GM19099 (cell line): ENCODE data around the gene ASZ1.

Experiments
- POLR2A ChIP-seq: IDR thresholded peaks from 3 replicates; pipeline ENCODE4 v1.6.1; 2011; ENCODE audit warnings: low read depth; ENCODE audit not compliant: insufficient read length; ENCODE audit errors: extremely low read depth

Gene ASZ1

GRCh38 chr7:117427258-117427701 lies at the start of gene ASZ1:
Gene ASZ1 (minus strand): TSS chr7:117427493. CDS start chr7:117427460, 33 bp downstream.
- TF ChIP-seq POLR2A = no peak

DNA sequence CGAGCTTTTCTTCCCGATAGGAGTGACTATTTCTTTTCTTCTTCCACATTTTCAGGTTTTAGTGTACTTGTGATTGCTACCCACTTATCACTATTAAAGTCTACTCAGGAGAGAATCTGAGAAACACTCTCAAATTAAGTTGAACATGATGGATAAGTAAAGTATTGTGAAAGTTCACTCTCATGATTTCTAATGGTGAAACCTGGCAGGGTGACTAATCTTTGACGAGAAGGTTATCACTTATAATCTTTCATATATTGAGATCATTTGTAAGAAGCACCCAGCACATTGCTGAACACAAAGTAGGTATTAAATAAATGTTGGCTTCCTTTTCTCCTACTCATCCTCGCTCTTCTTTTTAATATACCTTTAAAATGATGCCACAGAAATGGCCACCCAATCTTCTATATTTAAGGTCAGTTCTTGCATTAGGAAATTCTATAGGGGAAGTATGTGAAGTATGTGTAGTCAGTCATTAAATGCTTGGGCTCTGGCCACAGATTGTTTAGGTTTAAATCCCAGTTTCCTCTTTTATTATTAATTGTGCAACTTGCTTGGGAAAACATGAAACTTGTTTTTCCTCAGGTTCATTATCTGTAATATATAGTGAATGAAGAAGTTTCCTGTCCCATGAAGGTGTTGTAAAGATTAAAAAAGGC lies 49.4 kb upstream of the ASZ1 start:
- no peak for TF ChIP-seq POLR2A

DNA sequence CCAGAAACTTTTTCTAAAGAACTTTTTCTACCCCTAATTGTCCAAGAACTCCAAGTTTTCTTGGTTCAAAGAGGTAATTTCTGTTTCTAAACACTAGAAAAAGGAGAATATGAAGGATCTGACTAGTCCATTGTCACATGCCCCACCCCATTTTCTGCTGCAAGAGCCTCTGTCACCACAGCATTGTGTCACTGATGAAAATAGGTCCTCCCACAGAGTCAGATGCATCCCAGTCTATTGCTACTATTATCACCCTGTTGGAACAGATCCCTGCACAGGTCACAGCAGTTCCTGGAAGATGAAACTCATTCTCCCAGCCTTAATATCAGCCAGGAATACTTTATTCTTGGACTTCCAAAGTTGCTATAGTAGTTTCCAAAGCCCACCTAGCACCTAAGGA lies 45.0 kb upstream of the ASZ1 start:
- no peak for TF ChIP-seq POLR2A

DNA sequence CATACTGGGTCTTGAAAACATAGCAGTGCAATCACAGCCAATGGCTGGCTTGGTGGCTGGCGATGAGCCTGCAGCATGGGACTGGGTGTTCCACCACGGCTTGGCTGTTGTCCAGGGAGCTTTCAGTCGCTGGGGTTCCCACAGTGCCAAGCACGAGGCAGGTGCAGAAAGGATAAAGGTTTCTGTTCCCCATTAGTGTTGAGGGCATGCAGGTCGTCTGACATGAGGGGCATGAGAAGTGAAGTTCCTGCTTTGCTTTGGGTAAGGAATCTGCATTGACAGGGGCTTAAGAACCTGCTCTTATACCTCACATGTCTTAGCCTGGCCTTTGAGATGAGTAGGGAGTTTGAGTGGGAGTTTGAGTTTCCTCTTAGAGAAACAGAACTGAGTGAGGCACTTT lies 43.5 kb upstream of the ASZ1 start:
- no peak for TF ChIP-seq POLR2A

DNA sequence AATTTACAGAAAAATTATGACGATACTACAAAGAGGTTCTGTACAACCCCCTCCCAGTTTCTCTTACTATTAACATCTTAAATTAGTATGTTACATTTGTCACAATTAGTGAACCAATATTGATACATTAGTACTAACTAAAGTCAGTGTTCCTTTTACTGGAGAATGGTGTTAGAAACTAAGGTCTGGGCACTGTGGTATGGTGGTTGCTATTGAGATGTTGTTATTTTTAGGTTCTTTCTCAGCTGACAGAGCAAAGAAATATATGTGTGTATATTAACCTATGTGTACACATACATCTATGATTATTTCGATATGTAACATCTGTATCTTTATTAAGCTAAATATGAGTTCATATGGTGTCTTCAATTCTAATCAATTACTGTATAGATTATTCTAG lies 40.9 kb upstream of the ASZ1 start:
- no peak for TF ChIP-seq POLR2A

DNA sequence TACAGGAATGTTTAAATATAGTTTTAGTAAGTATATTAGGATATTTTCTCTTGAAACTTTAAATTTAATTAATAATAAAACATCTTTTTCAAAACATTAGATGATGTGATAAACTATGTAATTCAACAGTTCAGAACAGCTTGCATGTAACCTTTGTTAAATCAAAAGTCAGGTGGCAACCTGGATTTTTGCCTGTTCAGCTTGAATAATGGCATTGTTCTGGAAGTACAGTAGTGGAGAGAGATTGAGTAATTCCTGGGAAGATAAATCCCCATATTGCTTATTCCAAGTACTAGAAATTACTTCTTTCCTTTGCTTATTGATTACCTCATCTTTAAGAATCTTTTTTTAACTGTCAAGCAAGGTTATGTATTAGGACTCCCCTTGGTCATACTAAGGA lies 32.4 kb upstream of the ASZ1 start:
- no peak for TF ChIP-seq POLR2A

- TF ChIP-seq POLR2A = no peak
These were observed 31.8 kb upstream of the ASZ1 start for GRCh38 chr7:117458977-117459583.

DNA sequence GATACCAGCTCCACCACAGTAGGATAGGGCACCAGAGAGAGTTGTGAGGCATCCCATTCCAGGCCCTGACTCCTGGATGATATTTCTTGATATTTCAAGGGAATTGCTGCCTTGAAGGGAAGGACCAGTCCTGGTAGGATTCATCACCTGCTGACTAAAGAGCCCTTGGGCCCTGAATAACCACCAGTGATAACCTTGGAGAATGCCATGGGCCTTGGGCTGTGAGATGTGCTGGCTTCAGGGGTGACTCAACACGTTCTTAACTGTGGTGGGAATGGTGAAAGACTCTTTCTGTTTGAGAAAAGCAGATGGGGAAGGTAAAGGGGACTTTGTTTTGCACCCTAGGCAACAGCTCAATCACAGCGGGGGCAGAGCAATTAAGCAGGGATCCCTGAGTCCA lies 21.4 kb upstream of the ASZ1 start:
- no peak for TF ChIP-seq POLR2A

DNA sequence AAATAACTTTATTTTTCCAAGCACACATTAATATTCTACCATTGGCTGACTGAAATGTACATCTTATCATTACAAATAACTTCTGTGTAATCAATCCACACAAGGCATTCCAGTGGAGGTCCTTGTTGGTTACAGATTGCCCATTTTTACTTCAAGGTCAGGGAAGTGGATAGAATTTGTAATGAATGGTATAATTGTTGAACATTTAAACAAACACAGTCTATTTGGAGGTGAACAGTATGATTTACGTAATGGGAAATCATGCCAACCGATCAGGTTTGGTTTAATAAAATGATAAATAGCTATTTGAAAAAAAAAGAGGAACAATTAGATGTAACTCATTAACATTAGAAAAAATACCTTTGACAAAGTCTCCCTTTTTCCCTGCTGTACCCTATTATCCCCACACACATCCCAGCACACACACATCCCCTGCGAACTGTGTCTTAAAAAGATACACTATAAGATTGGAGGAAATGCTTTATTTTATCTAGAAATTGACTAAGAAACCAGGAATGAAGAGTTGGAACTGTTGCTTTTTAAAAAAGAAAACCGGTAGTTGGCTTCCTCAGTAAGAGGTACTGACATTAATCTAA lies 19.0 kb upstream of the ASZ1 start:
- no peak for TF ChIP-seq POLR2A

- no peak for TF ChIP-seq POLR2A
These were observed 17.9 kb upstream of the ASZ1 start for GRCh38 chr7:117445206-117445605.

- no peak for TF ChIP-seq POLR2A
These were observed 17.4 kb upstream of the ASZ1 start for GRCh38 chr7:117444646-117445045.

DNA sequence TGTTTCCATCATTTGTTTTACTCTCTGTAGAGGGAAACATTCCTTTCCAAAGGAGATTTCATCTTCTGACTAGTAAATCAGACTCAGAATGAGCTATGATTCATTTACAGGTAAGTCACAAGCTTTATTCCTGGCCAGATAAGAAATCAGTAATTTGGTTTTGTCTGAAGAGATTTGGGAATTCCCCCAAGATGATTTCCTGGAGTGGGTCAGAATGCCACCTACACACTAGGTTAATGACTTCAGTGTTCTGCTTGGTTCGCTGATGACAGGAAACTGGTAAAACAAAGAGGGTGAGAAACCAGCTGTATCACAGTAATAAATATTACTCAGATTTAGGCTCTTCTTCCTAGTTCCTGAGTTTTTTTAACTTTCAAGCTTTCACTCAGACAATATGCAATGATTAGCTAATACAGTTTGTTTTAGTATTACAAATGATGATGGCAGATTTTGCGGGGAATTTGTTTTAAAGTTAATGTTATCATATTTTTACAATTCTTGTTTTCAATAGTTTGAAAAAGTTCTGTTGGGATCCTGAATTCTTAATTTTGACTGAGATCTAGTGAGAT lies 8.3 kb upstream of the ASZ1 start:
- no peak for TF ChIP-seq POLR2A

DNA sequence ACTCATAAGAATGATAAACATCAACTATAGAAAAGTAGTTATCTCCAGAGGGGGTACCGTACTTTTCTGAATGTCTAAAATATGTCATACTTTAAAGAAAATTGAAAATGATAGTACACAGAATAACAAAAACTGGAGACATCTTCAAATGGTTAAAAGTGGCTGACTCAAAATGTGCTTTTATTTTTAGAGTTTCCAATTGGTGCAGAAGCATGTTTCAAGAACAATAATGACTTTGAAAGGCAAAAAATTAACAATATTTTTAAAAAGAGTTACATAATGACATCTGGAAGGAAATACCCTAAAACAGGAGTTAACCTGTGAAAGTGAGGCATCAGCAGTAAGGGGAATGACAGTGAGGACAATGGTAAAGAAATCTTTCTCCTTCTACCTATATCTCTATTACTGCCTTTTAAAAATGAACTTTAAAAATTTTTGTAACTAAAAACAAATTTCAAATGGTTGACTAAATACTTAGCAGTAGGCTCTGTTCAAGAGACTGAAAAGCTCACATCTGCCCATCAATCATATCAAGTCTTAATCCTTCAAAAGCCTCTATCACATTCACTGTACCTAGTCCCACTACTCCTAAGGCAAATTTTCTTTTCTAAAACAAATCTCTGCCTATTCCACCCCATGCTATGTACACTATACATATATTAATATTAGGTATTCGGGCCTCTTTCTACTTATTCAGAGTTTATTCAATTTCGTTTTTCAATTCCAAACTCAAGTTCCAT lies 3.0 kb downstream of the ASZ1 start:
- TF ChIP-seq POLR2A = no peak

GRCh38 chr7:117412946-117413559 lies 14.2 kb downstream of the ASZ1 start:
- TF ChIP-seq POLR2A = no peak

DNA sequence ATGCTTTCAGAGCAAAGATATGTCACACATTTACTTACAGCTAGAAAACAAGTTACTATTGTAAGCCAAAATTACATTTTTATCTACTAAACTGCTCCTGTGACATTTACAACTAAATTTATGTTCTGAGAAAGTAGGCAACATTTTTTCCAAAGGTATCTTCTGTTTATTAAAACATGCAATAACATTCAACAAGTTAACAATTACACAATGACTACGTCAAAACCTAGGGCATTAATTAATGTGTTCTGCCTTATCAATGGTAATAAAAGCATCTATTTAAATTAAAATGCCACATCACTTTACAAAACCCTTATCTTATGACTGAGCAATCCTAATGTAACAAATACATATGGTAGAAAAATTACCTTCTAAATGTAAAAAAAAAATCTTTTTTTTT lies 14.9 kb downstream of the ASZ1 start:
- no peak for TF ChIP-seq POLR2A
